Osteocyte (in vitro differentiated cells): ENCODE results near the gene PRRC2B. TPM values are rescaled to one million over a fixed set of nuclear protein-coding genes. Genes with fewer than 3 reads are reported as not detected.

Experiments used
- DNase-seq: peaks from one replicate; pipeline ENCODE4 v3.0.0; 2021; ENCODE audit warnings: mixed read lengths; ENCODE audit not compliant: unreplicated experiment; ENCODE audit errors: extremely low spot score
- H3K27ac Mint-ChIP-seq: one replicate; pipeline ENCODE4 v1.8.0; 2021; ENCODE audit warnings: mild to moderate bottlenecking, mixed read lengths; ENCODE audit not compliant: unreplicated experiment
- H3K27me3 Mint-ChIP-seq: one replicate; pipeline ENCODE4 v1.8.0; 2021; ENCODE audit warnings: mixed read lengths; ENCODE audit not compliant: unreplicated experiment
- H3K36me3 Mint-ChIP-seq: one replicate; pipeline ENCODE4 v1.8.0; 2021; ENCODE audit warnings: mixed read lengths; ENCODE audit not compliant: unreplicated experiment
- H3K4me1 Mint-ChIP-seq: one replicate; pipeline ENCODE4 v1.8.0; 2021; ENCODE audit warnings: mixed read lengths; ENCODE audit not compliant: unreplicated experiment
- H3K4me3 Mint-ChIP-seq: one replicate; pipeline ENCODE4 v1.8.0; 2021; ENCODE audit warnings: mild to moderate bottlenecking, moderate library complexity, mixed read lengths; ENCODE audit not compliant: unreplicated experiment
- H3K9me3 Mint-ChIP-seq: one replicate; pipeline ENCODE4 v1.8.0; 2021; ENCODE audit warnings: mixed read lengths; ENCODE audit not compliant: unreplicated experiment
- CTCF ChIP-seq: fragments of 200-600 bp; sonication (generic); IDR thresholded peaks from 2 replicates; pipeline ENCODE4 v1.5.0; 2021; ENCODE audit warnings: antibody characterized with exemption, mild to moderate bottlenecking, moderate library complexity
- total RNA-seq: library from RNA; stranded (reverse); gene quantifications from 2 replicates; pipeline ENCODE4 v1.2.1, GENCODE V29; 2021

The PRRC2B gene
- total RNA-seq, 1 donor from 2014 or later, result 290 TPM

DNA sequence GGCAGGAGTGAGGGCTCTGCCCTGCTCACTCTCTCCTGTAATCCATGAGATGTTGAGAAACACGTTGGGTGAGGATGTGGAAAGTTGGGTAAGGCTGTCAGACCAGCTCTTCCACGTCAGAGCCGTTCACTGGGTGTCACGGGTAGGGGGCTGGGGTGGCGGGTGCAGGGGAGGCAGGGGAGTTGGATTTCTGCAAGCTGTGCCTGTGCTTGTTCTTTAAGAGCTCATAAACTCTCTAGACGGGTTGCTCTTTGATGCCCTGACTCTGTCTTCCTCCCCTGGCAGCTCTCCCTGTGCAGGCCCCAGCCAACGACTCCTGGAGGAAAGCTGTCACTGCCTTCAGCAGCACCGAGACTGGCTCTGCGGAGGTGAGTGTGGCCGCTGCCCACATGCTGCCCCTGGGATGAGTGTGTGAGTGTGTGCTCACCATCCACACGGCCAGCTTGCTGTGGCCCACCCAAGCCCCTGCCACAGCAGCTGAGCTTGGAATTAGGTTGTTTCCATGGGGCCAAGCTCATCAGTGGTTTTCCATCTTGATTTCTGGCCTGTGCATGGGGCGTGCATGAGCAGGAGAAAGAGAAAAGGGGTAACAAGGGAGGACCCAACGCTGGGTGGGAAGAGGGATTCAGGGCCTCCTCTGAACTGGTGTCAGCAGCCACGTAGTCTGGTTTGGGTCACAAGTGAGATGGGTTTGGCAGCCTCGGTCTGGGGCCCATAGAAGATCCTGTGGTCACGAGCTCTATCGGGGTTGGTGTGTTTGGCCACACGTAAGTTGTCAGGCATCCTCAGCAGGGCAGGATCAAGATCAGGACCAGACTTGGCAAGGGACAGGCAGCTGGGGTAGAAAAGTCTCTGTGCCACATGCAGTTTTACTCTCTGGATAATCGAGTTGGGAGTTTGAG lies 87.8 kb downstream of the PRRC2B start:
- no peaks in the 10 kb centered on the region for H3K27me3 Mint-ChIP-seq
- peaks cover 53% of the 10 kb centered on the region for H3K36me3 Mint-ChIP-seq
- DNase-seq, result no peak
- no peak for TF ChIP-seq CTCF
- no peaks in the 10 kb centered on the region for H3K9me3 Mint-ChIP-seq
- no peaks in the 10 kb centered on the region for H3K4me1 Mint-ChIP-seq
- H3K27ac Mint-ChIP-seq, result no peak overlapping the region
- H3K4me3 Mint-ChIP-seq, result no peak overlapping the region

DNA sequence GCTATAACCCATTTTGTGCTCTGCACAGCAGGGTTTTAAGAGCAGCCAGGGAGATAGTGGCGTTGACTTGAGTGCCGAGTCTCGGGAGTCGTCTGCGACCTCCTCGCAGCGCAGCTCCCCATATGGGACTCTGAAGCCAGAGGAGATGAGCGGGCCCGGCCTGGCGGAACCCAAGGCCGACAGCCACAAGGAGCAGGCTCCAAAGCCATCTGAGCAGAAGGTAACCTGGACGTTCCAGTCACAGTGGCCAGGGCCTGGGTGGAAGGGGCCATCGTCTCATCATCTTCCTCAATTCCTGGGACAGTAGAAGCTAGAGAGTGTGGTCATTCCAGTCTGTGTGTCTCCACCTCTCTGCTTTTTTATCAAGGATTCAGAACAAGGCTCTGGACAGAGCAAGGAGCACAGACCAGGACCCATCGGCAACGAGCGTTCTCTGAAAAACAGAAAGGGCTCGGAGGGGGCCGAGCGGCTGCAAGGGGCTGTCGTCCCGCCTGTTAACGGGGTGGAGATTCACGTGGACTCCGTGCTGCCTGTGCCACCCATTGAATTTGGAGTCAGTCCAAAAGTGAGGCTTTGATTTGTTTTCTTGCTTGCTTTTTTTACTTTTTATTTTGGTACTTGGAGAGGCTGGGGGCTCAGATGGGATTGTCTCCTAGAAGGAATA lies 88.6 kb downstream of the PRRC2B start:
- H3K27me3 Mint-ChIP-seq, result no peaks in the 10 kb centered on the region
- peaks cover 53% of the 10 kb centered on the region for H3K36me3 Mint-ChIP-seq
- no peaks in the 10 kb centered on the region for H3K9me3 Mint-ChIP-seq
- no peaks in the 10 kb centered on the region for H3K4me1 Mint-ChIP-seq
- DNase-seq, result no peak
- no peak for TF ChIP-seq CTCF
- no peak overlapping the region for H3K4me3 Mint-ChIP-seq
- H3K27ac Mint-ChIP-seq, result no peak overlapping the region

DNA sequence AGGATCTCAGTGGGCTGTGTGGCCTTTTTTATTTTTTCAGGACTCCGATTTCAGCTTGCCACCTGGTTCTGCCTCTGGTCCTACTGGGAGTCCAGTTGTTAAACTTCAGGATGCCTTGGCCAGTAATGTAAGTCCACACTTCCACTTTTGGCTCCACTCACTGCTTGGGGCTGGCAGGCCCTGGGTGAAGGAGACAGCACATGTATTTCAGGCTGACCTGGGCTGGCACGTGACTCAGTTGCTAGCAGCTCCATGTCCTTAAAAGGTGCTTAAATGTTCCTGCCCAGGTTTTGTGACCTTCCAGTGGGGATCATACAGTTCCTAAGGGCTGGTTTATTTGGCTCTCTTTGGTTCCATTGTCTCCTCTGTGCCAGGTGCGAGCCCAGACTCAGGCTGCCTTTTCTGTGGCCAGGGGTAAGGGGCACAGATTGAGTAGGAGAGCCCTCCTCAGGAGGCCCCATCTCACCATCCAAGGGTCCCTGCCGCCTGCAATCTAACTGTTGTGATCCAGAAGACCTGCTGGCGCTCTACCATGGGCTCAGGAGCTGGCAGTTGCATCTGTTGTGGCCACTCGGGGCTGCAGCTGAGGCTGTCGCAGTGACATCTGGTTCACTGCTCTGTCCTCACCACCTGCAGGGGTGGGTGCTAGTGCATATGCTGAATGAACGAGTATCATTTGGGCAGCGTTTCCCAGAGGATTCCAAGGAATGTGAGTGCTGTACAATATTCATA lies 89.6 kb downstream of the PRRC2B start:
- TF ChIP-seq CTCF, result no peak
- Mint-ChIP-seq H3K27me3 (no peaks in the 10 kb centered on the region), H3K27ac (no peak overlapping the region), H3K9me3 (no peaks in the 10 kb centered on the region), H3K4me3 (no peak overlapping the region), H3K4me1 (no peaks in the 10 kb centered on the region), H3K36me3 (peaks cover 56% of the 10 kb centered on the region)
- no peak for DNase-seq

DNA sequence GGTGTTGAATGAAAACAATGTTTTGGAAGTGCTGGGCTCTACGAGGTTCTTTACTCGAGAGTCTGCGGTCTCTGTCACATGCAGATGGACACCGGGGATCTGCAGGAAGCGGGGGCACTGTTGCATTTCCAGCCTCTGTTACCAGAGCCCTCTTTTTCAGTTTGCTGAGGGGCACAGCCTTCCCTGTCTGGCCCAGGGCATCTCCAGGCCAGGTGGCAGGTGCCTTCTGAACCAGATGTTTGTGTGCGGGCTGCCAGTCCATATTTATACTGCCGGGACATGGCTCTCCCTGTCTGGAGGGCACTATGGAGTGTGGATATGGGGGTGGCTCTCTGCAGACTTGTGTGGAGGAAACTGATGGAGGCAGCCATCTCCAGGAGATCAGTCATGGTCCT lies 90.2 kb downstream of the PRRC2B start:
- Mint-ChIP-seq H3K27ac (no peak overlapping the region), H3K9me3 (no peaks in the 10 kb centered on the region), H3K27me3 (no peaks in the 10 kb centered on the region), H3K36me3 (peaks cover 58% of the 10 kb centered on the region), H3K4me3 (no peak overlapping the region), H3K4me1 (no peaks in the 10 kb centered on the region)
- no peak for TF ChIP-seq CTCF
- DNase-seq, result no peak
